Measurements from ENCODE around the gene ACOXL.

Gene ACOXL

DNA sequence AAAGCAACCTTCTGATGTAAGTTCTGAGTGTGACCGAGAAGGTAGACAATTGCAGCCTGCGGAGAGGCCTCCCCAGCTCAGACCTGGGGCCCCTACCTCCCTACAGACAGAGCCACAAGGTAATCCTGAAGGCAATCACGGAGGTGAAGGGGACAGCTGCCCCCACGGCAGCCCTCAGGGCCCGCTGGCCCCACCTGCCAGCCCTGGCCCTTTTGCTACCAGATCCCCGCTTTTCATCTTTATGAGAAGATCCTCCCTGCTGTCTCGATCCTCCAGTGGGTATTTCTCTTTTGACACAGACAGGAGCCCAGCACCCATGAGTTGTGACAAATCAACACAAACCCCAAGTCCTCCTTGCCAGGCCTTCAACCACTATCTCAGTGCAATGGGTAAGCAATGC is 391.4 kb downstream of the ACOXL start:
- Histone ChIP-seq H3K4me1 (ENCODE audit: control insufficient read depth, insufficient read depth, low read length) (0 out of 2 replicates have a peak, but pooled peaks cover 4% of the 10 kb centered on the region), H3K9me3 (ENCODE audit: control insufficient read depth, insufficient read depth, low read length) (no peaks in the 10 kb centered on the region), H3K36me3 (ENCODE audit: control insufficient read depth, insufficient read depth, low read length) (peaks cover 12% of the 10 kb centered on the region; the same call in 1 of the 2 replicates), H3K4me3 (ENCODE audit: low read length) (no peak overlapping the region), H3K27me3 (ENCODE audit: control insufficient read depth, insufficient read depth, low read length) (peaks cover 19% of the 10 kb centered on the region), H3K27ac (ENCODE audit: low read length) (no peak overlapping the region)
- no peak for DNase-seq (ENCODE audit: low read depth, low spot score)
- no CpG with 5 or more reads among the region's 7 CpGs for WGBS (ENCODE audit: insufficient coverage, insufficient read length)

DNA sequence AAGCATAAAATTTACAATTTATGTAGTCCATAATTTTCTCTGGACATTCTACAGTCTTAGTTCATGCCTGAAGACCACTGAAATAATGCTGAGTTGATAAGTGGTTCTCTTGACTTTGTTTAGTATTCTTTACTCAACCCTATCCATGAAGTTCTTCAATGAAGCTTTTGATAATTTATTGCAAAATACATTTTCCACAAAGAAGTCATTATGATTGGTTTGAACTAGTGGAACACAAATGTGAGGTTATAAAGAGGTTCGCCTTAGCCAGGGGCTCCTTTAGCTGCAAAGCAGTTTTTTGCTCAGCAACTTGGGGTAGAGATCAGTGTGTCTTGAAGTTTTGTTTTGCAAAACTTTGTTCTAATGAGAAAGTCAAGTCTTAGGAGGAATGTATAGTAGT is 394.2 kb downstream of the ACOXL start:
- Histone ChIP-seq H3K9me3 (ENCODE audit: control insufficient read depth, insufficient read depth, low read length) (no peaks in the 10 kb centered on the region), H3K4me3 (ENCODE audit: low read length) (no peak overlapping the region), H3K27me3 (ENCODE audit: control insufficient read depth, insufficient read depth, low read length) (peaks cover 3% of the 10 kb centered on the region; the same call in 1 of the 2 replicates), H3K27ac (ENCODE audit: low read length) (no peak overlapping the region), H3K36me3 (ENCODE audit: control insufficient read depth, insufficient read depth, low read length) (peaks cover 15% of the 10 kb centered on the region; the same call in 1 of the 2 replicates), H3K4me1 (ENCODE audit: control insufficient read depth, insufficient read depth, low read length) (0 out of 2 replicates have a peak, but pooled peaks cover 2% of the 10 kb centered on the region)
- no peak for DNase-seq (ENCODE audit: low read depth, low spot score)
- WGBS (ENCODE audit: insufficient coverage, insufficient read length): no CpG with 5 or more reads among the region's 1 CpG

DNA sequence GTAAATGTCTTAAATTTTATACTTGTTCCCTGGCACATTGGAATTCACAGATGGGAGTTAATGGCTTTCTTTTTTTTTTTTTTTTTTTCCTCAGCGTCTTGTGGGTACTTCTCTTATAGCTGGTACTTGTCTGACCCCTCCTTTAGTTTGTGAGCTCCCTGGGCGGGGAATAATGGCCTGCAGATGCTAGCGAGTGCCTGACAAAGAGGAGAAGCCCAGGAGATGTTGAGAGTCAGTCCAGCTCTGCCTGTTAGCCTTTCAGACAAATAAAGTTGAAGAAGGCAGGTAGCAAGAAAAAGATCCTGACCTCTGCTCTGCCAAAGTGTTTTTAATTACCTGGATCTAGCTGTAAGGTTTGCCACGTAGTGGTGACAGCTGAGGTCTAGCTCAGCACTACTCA is 395.0 kb downstream of the ACOXL start:
- no CpG with 5 or more reads among the region's 4 CpGs for WGBS (ENCODE audit: insufficient coverage, insufficient read length)
- H3K4me1 ChIP-seq (ENCODE audit: control insufficient read depth, insufficient read depth, low read length): 0 out of 2 replicates have a peak, but pooled peaks cover 2% of the 10 kb centered on the region
- H3K36me3 ChIP-seq (ENCODE audit: control insufficient read depth, insufficient read depth, low read length): peaks cover 18% of the 10 kb centered on the region; the same call in 1 of the 2 replicates

DNA sequence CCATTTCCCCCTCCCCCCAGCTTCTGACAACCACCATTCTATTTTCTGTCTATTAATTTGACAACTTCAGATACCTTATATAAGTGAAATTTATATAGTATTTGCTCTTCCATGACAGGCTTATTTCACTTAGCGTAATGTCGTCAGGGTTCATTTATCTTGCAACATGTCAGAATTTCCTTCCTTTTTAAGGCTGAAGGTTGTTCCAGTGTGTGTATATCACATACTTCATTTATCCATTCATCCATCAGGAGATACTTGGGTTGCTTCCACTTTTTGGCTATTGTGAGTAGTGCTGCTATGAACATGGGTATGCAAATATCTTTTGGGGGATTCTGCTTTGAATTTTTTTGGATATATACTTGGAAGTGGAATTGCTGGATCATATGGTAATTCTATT is 395.7 kb downstream of the ACOXL start:
- Histone ChIP-seq H3K36me3 (ENCODE audit: control insufficient read depth, insufficient read depth, low read length) (peaks cover 18% of the 10 kb centered on the region; the same call in 1 of the 2 replicates), H3K27me3 (ENCODE audit: control insufficient read depth, insufficient read depth, low read length) (no peaks in the 10 kb centered on the region), H3K27ac (ENCODE audit: low read length) (no peak overlapping the region), H3K4me1 (ENCODE audit: control insufficient read depth, insufficient read depth, low read length) (0 out of 2 replicates have a peak, but pooled peaks cover 2% of the 10 kb centered on the region), H3K9me3 (ENCODE audit: control insufficient read depth, insufficient read depth, low read length) (no peaks in the 10 kb centered on the region), H3K4me3 (ENCODE audit: low read length) (no peak overlapping the region)
- WGBS (ENCODE audit: insufficient coverage, insufficient read length): no CpG with 5 or more reads among the region's 2 CpGs
- DNase-seq (ENCODE audit: low read depth, low spot score): no peak

More for the DNA sequence above, 395.0 kb downstream of the ACOXL start:
- Histone ChIP-seq H3K27ac (ENCODE audit: low read length) (no peak overlapping the region), H3K27me3 (ENCODE audit: control insufficient read depth, insufficient read depth, low read length) (no peaks in the 10 kb centered on the region), H3K4me3 (ENCODE audit: low read length) (no peak overlapping the region), H3K9me3 (ENCODE audit: control insufficient read depth, insufficient read depth, low read length) (no peaks in the 10 kb centered on the region)
- no peak for DNase-seq (ENCODE audit: low read depth, low spot score)

DNA sequence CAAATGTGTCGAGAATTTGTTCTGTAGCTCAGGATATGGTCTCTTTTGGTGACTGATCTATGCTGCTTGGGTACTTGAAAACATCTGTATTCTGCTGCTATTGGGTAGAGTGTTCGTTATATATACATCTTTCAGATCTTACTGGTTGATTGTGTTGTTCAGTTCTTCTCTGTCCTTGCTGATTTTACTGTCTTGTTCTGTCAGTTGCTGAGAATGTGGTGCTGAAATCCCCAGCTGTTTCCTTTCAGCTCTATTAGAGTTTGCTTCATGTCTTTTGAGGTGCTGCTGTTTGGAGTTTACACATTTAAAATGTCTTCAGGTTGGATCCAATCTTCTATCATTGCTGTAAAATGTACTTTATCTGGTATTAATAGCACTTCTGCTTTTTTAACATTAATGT is 401.2 kb downstream of the ACOXL start:
- Histone ChIP-seq H3K36me3 (ENCODE audit: control insufficient read depth, insufficient read depth, low read length) (peaks cover 9% of the 10 kb centered on the region; the same call in 1 of the 2 replicates), H3K9me3 (ENCODE audit: control insufficient read depth, insufficient read depth, low read length) (no peaks in the 10 kb centered on the region), H3K4me1 (ENCODE audit: control insufficient read depth, insufficient read depth, low read length) (no peaks in the 10 kb centered on the region), H3K27me3 (ENCODE audit: control insufficient read depth, insufficient read depth, low read length) (no peaks in the 10 kb centered on the region), H3K4me3 (ENCODE audit: low read length) (no peak overlapping the region), H3K27ac (ENCODE audit: low read length) (no peak overlapping the region)
- no peak for DNase-seq (ENCODE audit: low read depth, low spot score)
- no CpG with 5 or more reads among the region's 2 CpGs for WGBS (ENCODE audit: insufficient coverage, insufficient read length)

DNA sequence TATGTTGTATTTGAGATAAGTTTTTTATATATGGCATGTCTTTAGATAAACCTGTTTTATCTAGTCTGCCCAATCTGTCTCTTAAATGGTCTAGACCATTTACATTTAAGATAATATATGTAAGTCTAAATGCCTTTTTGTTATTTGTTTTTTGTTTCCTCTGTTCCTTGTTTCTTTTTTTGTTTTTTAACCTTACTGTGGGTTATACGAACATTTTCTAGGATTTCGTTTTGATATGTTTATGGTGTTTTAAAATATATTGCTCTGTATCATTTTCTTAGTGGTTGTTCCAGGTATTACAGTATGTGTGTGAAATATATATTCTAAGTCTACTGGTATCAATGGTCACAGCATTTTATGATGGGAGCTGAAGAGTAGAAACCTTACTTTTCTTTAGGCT is 401.7 kb downstream of the ACOXL start:
- Histone ChIP-seq H3K4me3 (ENCODE audit: low read length) (no peak overlapping the region), H3K27ac (ENCODE audit: low read length) (no peak overlapping the region), H3K36me3 (ENCODE audit: control insufficient read depth, insufficient read depth, low read length) (peaks cover 9% of the 10 kb centered on the region; the same call in 1 of the 2 replicates), H3K27me3 (ENCODE audit: control insufficient read depth, insufficient read depth, low read length) (no peaks in the 10 kb centered on the region), H3K9me3 (ENCODE audit: control insufficient read depth, insufficient read depth, low read length) (no peaks in the 10 kb centered on the region), H3K4me1 (ENCODE audit: control insufficient read depth, insufficient read depth, low read length) (no peaks in the 10 kb centered on the region)
- WGBS (ENCODE audit: insufficient coverage, insufficient read length): 100% methylated on average over 1 of the region's 2 CpGs
- DNase-seq (ENCODE audit: low read depth, low spot score): no peak

DNA sequence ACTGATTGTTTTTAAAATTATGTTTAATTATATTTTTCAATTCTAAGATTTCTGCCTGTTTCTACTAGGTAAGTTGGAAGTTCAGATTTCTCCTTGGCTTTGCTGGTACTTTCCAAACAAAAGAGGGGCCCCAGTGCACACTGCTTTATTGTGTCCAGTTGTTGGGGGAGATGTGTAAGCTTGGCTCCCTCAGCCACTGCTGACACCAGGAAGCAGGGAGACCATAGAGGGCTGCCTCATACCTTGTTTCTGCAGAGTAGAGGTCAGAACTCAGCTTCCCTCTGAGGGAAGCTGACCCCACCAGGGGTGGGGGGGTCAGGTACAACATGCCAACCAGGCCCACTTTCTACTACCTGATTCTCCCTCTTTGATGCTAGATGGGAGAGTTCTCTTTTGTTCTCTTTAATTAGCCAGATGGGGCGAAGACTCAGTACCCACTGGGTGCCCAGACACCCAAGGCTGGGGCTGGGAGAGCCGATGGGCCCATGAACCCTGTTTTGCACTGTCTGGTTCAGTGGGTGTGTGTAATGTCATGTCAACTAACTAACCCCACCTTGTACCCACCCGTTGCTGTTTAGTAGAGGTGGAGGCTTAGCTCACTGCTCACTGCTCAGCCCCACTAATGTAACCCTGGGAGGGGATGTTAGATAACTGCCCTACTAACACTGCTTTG is 403.0 kb downstream of the ACOXL start:
- no peaks in the 10 kb centered on the region; the same call in 1 of the 2 replicates for H3K4me1 ChIP-seq (ENCODE audit: control insufficient read depth, insufficient read depth, low read length)
- no peak overlapping the region for H3K27ac ChIP-seq (ENCODE audit: low read length)
- no peak for DNase-seq (ENCODE audit: low read depth, low spot score)
- H3K9me3 ChIP-seq (ENCODE audit: control insufficient read depth, insufficient read depth, low read length): no peaks in the 10 kb centered on the region
- WGBS (ENCODE audit: insufficient coverage, insufficient read length): no CpG with 5 or more reads among the region's 3 CpGs
- no peak overlapping the region for H3K4me3 ChIP-seq (ENCODE audit: low read length)
- H3K27me3 ChIP-seq (ENCODE audit: control insufficient read depth, insufficient read depth, low read length): no peaks in the 10 kb centered on the region
- peaks cover 6% of the 10 kb centered on the region; the same call in 1 of the 2 replicates for H3K36me3 ChIP-seq (ENCODE audit: control insufficient read depth, insufficient read depth, low read length)

DNA sequence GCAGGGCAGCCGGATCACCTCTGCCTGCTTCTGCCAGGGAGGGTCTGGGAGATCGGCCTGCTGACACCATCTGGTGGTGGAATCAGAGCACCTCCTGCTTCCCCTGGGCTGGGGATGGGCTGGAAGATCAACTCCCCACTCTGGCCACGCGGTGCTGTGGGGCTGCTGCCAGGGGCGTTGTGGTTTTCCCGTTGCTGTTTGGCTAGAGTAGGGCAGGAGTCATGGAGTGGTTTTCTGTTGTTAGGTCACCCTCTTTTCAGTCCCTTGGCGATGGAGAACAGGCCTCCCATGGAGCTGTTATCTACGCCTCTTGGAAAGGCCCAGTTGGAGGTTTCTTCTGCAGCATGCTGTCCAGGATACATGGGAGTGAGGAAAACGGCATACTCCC is 403.5 kb downstream of the ACOXL start:
- Histone ChIP-seq H3K36me3 (ENCODE audit: control insufficient read depth, insufficient read depth, low read length) (peaks cover 7% of the 10 kb centered on the region; the same call in 1 of the 2 replicates), H3K4me1 (ENCODE audit: control insufficient read depth, insufficient read depth, low read length) (no peaks in the 10 kb centered on the region; the same call in 1 of the 2 replicates), H3K4me3 (ENCODE audit: low read length) (no peak overlapping the region), H3K27ac (ENCODE audit: low read length) (no peak overlapping the region), H3K27me3 (ENCODE audit: control insufficient read depth, insufficient read depth, low read length) (no peaks in the 10 kb centered on the region), H3K9me3 (ENCODE audit: control insufficient read depth, insufficient read depth, low read length) (no peaks in the 10 kb centered on the region)
- no CpG with 5 or more reads among the region's 9 CpGs for WGBS (ENCODE audit: insufficient coverage, insufficient read length)
- DNase-seq (ENCODE audit: low read depth, low spot score): no peak

DNA sequence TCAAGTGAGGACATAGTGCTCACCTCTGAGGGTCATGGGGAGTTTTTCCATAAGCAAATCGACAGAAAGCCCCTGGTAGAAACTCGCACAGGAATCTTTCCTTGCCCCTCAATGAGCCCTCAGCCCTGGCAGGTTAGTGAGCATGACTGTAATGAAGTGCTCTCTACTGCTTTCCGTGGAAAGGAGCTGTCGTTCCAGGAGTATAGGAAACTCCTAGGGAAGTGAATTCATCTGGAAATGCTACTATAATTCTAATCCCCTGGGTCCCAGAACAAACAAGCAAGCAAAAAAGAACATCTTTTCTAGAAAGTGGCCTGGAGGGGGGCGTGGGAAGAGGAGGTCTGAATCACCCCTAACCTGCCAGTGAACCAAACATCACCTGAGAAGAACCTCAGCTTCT is 406.5 kb downstream of the ACOXL start:
- Histone ChIP-seq H3K27me3 (ENCODE audit: control insufficient read depth, insufficient read depth, low read length) (no peaks in the 10 kb centered on the region), H3K27ac (ENCODE audit: low read length) (no peak overlapping the region), H3K4me1 (ENCODE audit: control insufficient read depth, insufficient read depth, low read length) (no peaks in the 10 kb centered on the region; the same call in 1 of the 2 replicates), H3K4me3 (ENCODE audit: low read length) (no peak overlapping the region), H3K9me3 (ENCODE audit: control insufficient read depth, insufficient read depth, low read length) (no peaks in the 10 kb centered on the region), H3K36me3 (ENCODE audit: control insufficient read depth, insufficient read depth, low read length) (peaks cover 5% of the 10 kb centered on the region; the same call in 1 of the 2 replicates)
- DNase-seq (ENCODE audit: low read depth, low spot score): no peak
- no CpG with 5 or more reads among the region's 5 CpGs for WGBS (ENCODE audit: insufficient coverage, insufficient read length)

DNA sequence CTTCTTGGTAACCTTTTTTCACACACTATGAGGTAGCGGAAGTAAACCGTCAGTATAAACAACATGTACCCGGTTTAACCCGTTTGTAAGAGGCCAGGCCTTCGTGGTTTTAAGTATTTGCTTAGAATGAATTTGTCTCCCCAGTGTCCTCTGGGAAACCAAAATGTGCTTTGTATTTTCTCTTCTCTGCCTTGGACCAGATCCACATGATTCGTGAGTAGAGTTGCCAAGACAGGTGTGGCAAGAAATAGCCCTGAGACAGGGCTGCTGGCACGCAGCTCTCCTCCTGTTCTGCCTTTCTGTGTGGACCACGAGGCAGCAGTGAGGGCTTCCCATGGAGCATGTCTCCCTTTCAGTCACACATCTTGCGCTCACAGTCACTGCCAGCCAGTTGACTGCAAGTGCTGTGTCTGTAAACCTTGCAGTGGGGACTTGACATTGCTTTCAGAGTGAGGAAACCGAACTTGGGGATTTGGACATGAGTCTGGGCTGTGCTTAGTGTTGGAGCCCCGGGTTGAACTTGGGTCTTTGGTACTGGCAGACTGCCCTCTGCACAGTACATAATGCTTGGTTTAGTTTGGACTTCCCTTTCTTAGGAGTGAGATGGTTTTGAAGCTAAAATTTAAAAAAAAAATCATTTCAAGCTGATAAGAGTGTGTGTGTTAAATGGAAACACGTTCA is 407.4 kb downstream of the ACOXL start:
- no CpG with 5 or more reads among the region's 12 CpGs for WGBS (ENCODE audit: insufficient coverage, insufficient read length)
- no peaks in the 10 kb centered on the region; the same call in 1 of the 2 replicates for H3K4me1 ChIP-seq (ENCODE audit: control insufficient read depth, insufficient read depth, low read length)
- H3K27me3 ChIP-seq (ENCODE audit: control insufficient read depth, insufficient read depth, low read length): no peaks in the 10 kb centered on the region
- no peaks in the 10 kb centered on the region for H3K9me3 ChIP-seq (ENCODE audit: control insufficient read depth, insufficient read depth, low read length)
- H3K4me3 ChIP-seq (ENCODE audit: low read length): no peak overlapping the region
- no peak overlapping the region for H3K27ac ChIP-seq (ENCODE audit: low read length)
- peaks cover 5% of the 10 kb centered on the region; the same call in 1 of the 2 replicates for H3K36me3 ChIP-seq (ENCODE audit: control insufficient read depth, insufficient read depth, low read length)
- DNase-seq (ENCODE audit: low read depth, low spot score): no peak

Measured in iPS DF 6.9 (cell line).